HEK293 (cell line): ENCODE measurements around the gene FAM133A.

Experiments used
- ZBTB1 ChIP-seq: fragments of 450-650 bp; formaldehyde crosslinking; IDR thresholded peaks from 2 replicates; pipeline ENCODE4 v1.5.1; 2016; ENCODE audit warnings: missing biosample characterization, missing genetic modification characterization
- ZBTB20 ChIP-seq: fragments of 450-650 bp; formaldehyde crosslinking; IDR thresholded peaks from 2 replicates; pipeline ENCODE4 v1.5.1; 2016; ENCODE audit warnings: missing biosample characterization, missing genetic modification characterization
- ZNF10 ChIP-seq: fragments of 450-650 bp; formaldehyde crosslinking; IDR thresholded peaks from 2 replicates; pipeline ENCODE4 v1.5.1; 2017; ENCODE audit warnings: missing biosample characterization, missing genetic modification characterization
- ZNF138 ChIP-seq: fragments of 450-650 bp; formaldehyde crosslinking; IDR thresholded peaks from 2 replicates; pipeline ENCODE4 v1.5.1; 2016; ENCODE audit warnings: missing biosample characterization, missing genetic modification characterization, borderline replicate concordance
- ZNF148 ChIP-seq: fragments of 450-650 bp; formaldehyde crosslinking; IDR thresholded peaks from 2 replicates; pipeline ENCODE4 v1.5.0; 2017; ENCODE audit warnings: missing biosample characterization, missing genetic modification characterization, borderline replicate concordance
- ZNF223 ChIP-seq: fragments of 450-650 bp; formaldehyde crosslinking; IDR thresholded peaks from 2 replicates; pipeline ENCODE4 v1.5.1; 2016; ENCODE audit warnings: missing biosample characterization, missing genetic modification characterization
- ZNF549 ChIP-seq: fragments of 450-650 bp; IDR thresholded peaks from 2 replicates; pipeline ENCODE4 v1.5.1; 2018; ENCODE audit warnings: missing biosample characterization, missing genetic modification characterization, mild to moderate bottlenecking, inconsistent platforms, moderate library complexity
- ZNF558 ChIP-seq: fragments of 450-650 bp; formaldehyde crosslinking; IDR thresholded peaks from 2 replicates; pipeline ENCODE4 v1.5.1; 2016; ENCODE audit warnings: missing biosample characterization, missing genetic modification characterization
- ZNF580 ChIP-seq: fragments of 450-650 bp; formaldehyde crosslinking; IDR thresholded peaks from 2 replicates; pipeline ENCODE4 v1.5.1; 2016; ENCODE audit warnings: missing biosample characterization, missing genetic modification characterization
- ZNF777 ChIP-seq: fragments of 450-650 bp; formaldehyde crosslinking; IDR thresholded peaks from 2 replicates; pipeline ENCODE4 v1.5.1; 2017; ENCODE audit warnings: missing biosample characterization, missing genetic modification characterization, borderline replicate concordance
- TF ChIP-seq, protein P1 (sequence below): fragments of 450-650 bp; formaldehyde crosslinking; IDR thresholded peaks from 2 replicates; pipeline ENCODE4 v1.5.1; 2016; ENCODE audit warnings: missing biosample characterization, missing genetic modification characterization
- TF ChIP-seq, protein P2 (sequence below): sonication (generic); formaldehyde crosslinking; IDR thresholded peaks from 2 replicates; pipeline ENCODE4 v1.8.1; 2022; ENCODE audit warnings: mild to moderate bottlenecking, moderate library complexity, missing genetic modification reagents
- TF ChIP-seq, protein P3 (sequence below): fragments of 450-650 bp; formaldehyde crosslinking; IDR thresholded peaks from 2 replicates; pipeline ENCODE4 v1.5.1; 2016; ENCODE audit warnings: missing biosample characterization, missing genetic modification characterization

GRCh38 chrX:93711076-93711475, 37.1 kb downstream of the FAM133A start:
- TF ChIP-seq ZNF148 (no peak), ZNF549 (tag by site-specific recombination) (no peak), ZNF580 (tag by site-specific recombination) (no peak), ZNF10 (tag by site-specific recombination) (no peak), ZBTB20 (tag by site-specific recombination) (no peak), ZNF138 (tag by site-specific recombination) (no peak), ZNF558 (tag by site-specific recombination) (no peak), ZBTB1 (no peak), ZNF223 (no peak), ZNF777 (tag by site-specific recombination) (no peak)
- TF ChIP-seq, protein P1, sequence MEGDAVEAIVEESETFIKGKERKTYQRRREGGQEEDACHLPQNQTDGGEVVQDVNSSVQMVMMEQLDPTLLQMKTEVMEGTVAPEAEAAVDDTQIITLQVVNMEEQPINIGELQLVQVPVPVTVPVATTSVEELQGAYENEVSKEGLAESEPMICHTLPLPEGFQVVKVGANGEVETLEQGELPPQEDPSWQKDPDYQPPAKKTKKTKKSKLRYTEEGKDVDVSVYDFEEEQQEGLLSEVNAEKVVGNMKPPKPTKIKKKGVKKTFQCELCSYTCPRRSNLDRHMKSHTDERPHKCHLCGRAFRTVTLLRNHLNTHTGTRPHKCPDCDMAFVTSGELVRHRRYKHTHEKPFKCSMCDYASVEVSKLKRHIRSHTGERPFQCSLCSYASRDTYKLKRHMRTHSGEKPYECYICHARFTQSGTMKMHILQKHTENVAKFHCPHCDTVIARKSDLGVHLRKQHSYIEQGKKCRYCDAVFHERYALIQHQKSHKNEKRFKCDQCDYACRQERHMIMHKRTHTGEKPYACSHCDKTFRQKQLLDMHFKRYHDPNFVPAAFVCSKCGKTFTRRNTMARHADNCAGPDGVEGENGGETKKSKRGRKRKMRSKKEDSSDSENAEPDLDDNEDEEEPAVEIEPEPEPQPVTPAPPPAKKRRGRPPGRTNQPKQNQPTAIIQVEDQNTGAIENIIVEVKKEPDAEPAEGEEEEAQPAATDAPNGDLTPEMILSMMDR (tag by site-specific recombination), result no peak
- TF ChIP-seq, protein P2, sequence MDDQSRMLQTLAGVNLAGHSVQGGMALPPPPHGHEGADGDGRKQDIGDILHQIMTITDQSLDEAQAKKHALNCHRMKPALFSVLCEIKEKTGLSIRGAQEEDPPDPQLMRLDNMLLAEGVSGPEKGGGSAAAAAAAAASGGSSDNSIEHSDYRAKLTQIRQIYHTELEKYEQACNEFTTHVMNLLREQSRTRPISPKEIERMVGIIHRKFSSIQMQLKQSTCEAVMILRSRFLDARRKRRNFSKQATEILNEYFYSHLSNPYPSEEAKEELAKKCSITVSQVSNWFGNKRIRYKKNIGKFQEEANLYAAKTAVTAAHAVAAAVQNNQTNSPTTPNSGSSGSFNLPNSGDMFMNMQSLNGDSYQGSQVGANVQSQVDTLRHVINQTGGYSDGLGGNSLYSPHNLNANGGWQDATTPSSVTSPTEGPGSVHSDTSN, result no peak
- TF ChIP-seq, protein P3, sequence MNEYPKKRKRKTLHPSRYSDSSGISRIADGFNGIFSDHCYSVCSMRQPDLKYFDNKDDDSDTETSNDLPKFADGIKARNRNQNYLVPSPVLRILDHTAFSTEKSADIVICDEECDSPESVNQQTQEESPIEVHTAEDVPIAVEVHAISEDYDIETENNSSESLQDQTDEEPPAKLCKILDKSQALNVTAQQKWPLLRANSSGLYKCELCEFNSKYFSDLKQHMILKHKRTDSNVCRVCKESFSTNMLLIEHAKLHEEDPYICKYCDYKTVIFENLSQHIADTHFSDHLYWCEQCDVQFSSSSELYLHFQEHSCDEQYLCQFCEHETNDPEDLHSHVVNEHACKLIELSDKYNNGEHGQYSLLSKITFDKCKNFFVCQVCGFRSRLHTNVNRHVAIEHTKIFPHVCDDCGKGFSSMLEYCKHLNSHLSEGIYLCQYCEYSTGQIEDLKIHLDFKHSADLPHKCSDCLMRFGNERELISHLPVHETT (tag by site-specific recombination), result no peak
